ENCODE data around the gene C16orf54.
"Not testable (repeated sequence)": the region's sequence is repeated elsewhere in the genome, so short reads cannot be mapped to it uniquely, and the experiment has no call there.

C16orf54 gene

DNA sequence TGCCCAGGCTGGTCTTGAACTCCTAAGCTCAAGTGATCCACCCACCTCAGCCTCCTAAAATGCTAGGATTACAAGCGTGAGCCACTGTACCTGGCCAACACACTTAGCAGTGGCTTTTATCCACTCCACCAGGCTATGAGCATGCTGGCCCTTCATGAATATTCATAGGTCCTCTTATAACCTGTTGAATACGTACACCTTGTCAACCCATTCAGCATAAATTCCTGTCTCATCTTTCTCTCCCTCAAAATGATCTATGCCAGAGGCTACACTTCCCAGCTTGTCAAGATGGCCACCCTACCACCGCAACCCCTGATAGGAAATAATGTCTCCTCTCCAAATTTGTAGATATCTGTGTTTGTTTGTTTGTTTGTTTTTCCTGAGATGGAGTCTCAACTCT, 21.3 kb upstream of the C16orf54 start:
- no peak for DNase-seq

DNA sequence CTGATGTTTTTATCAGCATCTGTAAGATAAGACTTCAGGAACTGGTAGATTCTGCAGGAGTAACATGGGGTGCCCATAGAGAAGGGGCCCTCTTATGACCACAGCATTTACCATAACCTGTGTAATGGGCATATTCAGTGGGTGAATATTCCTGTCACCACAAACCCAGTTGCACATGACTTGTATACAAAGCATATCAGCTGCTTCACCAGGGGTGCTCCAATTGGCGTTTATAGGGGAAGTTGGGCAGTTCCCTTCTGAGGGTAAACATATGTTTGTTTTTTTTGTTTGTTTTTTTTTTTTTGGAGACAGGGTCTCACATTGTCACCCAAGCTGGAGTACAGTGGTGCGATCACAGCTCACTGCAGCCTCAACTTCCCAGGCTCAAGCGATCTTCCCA, 20.8 kb upstream of the C16orf54 start:
- DNase-seq, result no peak

DNA sequence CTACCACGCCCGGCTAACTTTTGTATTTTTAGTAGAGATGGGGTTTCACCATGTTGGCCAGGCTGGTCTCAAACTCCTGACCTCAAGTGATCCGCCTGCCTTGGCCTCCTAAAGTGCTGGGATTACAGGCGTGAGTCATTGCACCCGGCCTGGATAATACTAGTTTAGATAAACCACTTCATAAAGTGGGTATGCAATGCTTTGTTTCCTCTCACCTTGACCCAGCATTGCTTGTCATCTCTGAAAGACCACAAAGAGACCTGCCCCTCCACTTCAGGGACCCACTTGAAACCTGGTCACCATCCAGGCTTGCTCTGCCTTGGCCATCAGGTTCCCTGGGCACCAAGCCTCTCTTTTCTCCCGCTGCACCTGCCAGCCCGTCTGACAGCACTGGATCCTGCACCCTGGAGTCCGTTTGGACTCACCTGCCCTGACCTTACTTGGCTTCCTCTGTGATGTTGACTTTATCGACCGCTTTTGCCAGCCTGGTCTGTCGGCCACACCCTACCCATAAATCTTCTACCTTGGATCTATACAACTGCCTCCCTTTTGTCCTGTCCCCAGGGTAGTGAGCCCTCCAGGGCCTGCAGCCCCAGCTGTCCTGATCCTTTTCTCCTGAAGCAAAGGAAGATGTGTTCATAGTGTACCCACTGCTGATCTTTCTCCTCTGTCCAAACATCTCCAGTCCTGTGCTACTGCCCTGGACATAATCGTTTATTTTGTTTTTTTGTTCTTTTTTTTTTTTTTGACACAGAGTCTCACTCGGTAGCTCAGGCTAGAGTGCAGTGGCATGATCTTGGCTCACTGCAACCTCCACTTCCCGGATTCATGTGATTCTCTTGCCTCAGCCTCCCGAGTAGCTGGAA, 19.6 kb upstream of the C16orf54 start:
- no peak for DNase-seq

DNA sequence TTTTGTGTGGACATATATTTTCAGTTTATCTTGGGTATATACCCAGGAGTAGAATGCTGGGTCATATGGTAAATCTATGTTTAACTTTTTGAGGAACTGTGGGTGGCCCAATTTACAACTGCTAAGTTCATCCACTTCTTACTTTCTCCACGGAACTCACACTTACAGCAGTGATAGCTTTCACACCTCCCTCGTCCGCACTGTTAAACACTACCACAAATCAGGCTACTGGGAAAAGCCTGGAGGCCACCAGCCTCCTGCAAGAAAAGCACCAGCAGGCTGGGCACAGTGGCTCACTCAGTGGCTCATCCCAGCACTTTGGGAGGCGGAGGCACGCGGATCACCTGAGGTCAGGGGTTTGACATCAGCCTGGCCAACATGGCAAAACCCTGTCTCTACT, 17.5 kb upstream of the C16orf54 start:
- DNase-seq, result no peak

DNA sequence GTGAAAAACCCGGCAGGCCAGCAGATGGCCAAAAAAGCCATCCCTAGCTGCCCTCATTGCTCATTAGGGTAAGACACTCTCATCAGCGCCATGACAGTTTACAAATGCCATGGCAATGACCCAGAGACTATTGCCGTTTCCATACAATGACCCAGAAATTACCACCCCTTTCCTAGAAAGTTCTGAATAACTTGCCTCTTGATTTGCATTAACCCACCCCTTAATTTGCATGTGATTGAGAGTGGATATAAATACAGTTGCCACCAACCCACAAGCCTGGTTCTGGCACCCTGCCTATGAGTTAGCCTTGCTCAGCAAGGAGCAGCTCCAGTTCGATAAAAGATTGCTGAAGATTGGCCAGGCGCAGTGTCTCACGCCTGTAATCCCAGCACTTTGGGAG, 16.1 kb upstream of the C16orf54 start:
- DNase-seq, result no peak

DNA sequence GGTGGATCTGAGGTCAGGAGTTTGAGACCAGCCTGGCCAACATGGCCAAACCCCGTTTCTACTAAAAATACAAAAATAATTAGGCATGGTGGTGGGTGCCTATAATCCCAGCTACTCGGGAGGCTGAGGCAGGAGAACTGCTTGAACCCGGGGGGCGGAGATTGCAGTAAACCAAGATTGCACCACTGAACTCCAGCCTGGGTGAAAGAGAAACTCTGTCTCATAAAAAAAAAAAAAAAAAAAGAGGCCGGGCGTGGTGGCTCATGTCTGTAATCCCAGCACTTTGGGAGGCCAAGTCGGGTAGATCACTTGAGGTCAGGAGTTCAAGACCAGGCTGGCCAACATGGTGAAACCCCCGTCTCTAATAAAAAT, 15.5 kb upstream of the C16orf54 start:
- not testable (repeated sequence) for DNase-seq

DNA sequence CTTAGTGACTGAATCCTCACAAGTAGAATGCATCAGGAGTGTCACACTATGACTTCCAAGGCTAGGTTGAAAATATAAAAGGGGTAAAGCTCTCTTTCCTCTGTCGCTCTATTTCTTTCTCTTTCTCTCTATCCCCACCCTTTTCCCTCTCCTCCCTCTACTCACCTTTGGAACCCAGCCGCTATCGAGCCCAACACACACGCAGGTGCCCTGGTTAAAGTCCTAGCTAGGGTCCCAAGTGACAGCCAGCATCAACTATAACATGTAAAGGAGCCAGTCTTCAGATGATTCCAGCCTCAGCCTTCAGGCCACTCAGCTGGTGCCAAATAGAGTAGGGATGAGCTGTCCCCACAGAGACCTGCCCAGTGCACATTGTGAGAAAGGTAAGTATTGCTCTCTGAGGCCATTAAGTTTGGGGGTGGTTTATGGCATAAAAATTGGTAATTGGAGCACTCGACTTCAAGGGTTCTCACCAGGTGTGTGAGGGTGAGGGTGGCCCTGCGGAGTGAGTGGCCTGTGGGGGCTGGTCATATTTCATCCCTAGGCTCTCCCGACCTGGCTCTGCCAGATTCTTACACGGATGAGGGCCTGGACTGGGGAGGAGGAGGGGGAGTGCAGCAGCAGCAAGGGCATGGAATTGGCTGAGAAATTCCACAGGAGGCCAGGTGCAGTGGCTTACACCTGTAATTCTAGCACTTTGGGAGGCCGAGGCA, 14.9 kb upstream of the C16orf54 start:
- no peak for DNase-seq

DNA sequence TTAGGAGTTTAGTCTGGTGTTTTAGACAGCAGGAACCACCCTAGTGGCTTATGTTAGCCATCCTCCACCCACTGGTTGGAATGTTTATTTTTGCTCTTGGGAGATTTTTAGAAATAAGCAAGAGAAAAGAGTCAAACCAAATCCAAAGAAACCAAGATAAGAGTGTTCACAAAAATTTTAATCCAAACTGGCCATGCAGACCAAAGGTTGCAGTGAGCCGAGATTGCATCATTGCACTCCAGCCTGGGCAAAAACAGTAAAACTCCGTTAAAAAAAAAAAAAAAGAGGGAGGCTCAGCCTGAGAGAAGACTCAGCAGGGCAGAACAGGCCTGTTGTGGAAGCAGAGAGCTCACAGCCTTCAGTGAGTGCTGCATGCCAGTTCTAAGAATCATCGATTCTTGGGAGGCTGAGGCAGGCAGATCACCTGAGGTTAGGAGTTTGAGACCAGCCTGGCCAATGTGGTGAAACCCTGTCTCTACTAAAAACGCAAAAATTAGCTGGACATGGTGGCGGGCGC, 12.2 kb upstream of the C16orf54 start:
- DNase-seq, result no peak

DNA sequence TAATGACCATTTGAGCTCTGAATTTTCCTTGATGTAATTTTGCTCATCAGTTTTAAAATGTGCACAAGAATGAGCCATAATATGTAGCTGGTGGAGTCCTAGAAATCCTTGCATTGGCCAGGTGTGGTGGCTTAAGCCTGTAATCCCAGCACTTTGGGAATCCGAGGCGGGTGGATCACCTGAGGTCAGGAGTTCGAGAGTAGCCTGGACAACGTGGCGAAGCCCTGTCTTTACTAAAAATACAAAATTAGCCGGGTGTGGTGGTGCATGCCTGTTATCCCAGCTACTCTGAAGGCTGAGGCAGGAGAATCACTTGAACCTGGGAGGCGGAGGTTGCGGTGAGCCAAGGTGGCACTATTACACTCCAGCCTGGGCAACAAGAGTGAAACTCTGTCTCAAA, 11.3 kb upstream of the C16orf54 start:
- DNase-seq, result not testable (repeated sequence)

DNA sequence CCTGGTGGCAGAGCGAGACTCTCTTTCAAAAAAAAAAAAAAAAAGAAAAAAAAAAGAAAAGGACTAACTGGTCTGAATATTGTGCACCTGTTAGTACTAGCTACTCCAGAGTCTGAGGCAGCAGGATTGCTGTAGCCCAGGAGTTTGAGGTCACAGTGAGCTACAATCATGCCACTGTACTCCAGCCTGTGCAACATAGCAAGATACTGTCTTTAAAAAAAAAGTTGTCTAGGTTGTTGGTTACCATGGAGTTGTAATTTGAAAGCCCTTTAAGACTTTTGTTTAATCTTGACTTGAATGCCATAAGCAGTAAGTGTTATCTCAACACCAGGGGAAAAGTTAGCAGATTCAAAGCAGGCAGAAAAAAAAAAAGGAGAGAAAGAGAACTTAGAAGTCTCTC, 10.9 kb upstream of the C16orf54 start:
- no peak for DNase-seq

DNA sequence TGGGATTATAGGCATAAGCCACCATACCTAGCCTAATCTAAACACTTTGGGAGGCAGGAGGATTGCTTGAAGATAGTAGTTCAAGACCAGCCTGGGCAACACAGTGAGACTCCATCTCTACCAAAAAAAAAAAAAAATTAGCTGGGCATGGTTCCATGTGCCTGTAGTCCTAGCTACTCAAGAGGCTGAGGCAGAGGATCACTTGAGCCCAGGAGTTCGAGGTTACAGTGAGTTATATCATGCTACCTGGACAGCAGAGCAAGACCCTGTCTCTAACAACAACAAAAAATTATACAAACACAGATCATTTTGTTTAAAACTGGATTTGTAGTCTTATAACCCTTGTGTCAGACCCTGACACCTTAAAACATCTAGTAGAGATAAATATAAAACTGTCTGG, 7.7 kb upstream of the C16orf54 start:
- no peak for DNase-seq

DNA sequence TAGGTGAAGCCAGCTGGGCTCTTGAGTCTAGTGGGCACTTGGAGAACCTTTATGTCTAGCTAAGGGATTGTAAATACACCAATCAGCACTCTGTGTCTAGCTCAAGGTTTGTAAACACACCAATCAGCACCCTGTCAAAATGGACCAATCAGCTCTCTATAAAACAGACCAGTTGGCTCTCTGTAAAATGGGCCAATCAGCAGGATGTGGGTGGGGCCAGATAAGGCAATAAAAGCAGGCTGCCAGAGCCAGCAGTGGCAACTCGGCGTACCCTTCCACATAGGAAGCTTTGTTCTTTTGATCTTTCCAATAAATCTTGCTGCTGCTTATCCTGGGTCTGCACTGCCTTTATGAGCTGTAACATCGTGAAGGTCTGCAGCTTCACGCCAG, 3.0 kb upstream of the C16orf54 start:
- DNase-seq, result not testable (repeated sequence)

DNA sequence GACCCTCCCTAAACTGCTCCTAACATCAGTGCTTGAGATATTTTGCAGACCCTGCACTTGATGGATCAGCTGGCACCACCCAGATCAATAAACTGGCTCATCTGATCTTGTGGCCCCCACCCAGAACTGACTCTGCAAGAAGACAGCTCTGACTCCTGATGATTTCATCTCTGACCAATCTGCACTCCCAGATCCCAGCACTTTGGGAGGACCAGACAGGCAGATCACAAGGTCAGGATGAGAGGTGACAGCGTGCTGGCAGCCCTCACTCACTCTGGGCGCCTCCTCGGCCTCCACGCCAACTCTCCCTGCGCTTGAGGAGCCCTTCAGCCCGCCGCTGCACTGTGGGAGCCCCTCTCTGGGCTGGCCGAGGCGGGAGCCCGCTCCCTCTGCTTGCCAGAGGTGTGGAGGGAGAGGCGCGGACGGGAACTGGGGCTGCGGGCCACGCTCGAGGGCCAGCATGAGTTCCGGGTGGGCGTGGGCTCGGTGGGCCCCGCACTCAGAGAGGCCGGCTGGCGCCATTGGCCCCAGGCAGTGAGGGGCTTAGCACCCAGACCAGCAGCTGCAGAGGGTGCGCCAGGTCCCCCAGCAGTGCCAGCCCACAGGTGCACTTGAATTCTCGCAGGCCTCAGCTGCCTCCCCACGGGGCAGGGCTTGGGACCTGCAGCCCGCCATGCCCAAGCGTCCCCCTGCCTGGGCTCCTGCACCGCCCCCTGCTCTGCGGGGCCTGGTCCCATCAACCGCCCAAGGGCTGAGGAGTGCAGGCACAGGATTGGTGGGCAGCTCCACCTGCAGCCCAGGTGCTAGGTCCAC, 2.4 kb upstream of the C16orf54 start:
- no peak for DNase-seq

DNA sequence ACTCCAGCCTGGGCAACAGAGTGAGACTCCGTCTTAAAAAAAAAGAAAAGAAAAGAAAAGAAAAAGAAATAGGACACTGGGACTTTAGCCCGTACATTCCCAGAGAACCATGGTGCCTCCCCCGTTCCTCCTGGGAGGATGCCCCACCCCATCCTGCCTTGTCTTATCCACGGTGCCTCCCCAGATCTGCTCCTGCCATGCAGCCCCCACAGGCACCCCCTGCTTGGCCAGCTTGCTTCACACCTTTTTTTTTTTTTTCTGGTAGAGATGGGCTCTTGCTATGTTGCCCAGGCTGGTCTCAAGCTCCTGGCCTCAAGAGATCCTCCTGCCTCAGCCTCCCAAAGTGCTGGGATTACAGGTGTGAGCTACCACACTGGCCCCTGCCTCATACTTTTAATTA, 728 bp upstream of the C16orf54 start:
- not testable (repeated sequence) for DNase-seq

DNA sequence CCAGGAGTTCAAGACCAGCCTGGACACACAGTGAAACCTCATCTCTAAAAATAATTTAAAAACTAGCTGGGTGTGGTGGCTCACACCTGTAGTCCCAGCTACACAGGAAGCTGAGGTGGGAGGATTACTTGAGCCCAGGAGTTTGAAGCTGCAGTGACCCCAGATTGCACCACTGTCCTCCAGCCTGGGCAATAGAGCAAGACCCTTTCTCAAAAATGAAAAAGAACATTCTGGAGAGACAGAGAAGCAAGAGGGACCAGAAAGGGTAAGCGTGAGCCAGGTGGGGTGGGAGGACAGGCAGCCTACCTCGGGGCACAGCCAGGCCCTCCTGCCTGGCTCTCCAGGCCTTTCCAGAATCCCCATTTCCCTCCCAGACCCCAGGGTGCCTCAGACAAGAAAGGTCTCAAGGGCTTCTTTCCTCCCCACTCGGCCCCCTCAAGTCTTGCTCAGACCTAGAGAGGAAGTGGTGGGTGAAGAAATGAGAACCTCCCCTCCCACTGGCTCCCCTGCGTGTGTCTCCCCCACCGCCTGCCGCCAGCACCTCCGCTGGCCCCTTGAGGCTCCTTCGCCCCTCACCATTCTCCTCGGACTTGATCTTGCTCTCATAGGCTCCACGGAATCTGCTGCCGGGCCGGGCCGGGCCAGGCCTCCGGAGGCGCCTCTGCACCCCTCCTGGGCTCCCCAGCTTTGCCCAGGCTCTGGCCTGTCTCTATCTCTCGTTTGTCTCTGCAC, 503 bp downstream of the C16orf54 start:
- DNase-seq, result peak; percentile 35

DNA sequence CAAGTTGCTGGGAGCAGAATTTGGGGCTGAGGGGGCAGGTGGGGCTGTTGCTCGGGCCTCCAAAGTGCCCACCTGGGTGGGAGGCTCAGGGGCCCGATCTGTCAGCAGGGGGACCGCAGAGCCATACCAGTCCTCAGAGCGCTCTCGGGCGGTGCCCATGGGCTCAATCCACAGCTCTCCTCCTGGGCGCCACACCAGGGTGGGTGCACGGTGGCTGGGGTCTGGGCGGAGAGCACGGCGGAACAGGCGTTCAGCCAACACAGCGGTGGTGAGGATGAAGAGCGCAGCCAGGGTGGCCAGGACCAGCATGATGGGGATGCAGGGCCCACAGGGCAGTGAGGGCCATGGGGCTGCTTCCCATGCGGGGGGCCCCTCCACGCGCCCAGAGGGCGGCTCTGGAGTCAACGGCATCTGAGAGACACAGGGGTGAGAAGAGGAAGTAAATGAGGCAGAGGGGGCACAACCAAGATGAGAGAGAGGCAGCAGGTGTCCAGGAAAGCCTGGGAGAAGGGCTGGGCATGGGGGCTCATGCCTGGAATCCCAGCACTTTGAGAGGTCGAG, 1.2 kb downstream of the C16orf54 start:
- no peak for DNase-seq

DNA sequence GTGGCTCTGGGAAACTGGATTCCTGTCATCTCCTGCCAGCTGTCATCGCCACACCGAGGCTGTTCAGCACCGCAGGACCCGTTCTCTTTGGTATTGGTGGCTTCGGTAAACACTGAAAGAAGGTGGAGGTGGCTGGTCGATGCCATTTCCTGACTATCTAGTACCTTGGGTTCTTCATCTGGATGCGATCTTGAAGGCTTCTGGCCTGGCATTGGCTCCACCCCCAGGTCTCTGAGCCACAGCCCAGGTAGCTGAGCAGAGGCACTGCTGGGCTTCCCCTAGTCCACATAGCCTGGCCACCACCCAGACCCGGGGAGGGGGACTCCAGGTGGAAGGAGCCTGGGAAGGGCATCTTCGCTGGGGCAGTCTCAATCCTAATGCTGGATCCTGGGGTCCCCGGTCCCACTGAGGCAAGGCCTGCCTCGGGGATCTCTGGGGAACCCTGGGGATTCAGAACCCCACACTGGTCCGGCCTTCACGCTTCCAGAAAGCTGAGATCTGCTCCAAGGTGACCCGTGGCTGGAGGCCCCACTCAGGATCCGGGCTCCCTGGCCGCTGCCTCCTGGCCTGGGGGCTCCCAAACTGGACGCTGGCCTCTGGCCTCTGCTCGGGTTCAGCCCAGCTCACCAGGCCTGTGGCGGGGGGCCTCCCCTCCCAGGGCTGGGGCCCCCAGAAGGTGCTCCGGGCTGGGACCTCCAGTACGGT, 1.8 kb downstream of the C16orf54 start:
- no peak for DNase-seq

DNA sequence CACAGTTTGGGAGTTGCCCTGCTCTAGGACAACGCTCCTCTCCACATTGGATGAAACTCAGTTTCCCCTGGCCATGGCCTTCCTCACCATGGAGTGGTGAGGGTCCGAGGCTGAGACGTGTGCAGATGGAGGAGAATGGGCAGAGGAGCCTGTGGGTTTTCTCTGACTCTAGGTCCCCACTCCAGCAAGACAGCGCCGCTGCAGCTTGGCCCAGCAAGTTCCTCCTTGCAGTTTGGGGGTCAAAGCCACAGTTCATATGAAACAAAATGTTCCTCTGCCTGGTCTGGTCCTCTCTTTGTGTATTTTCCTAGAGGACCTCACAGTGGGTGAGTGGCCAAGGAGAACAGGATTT, 2.3 kb downstream of the C16orf54 start:
- no peak for DNase-seq

DNA sequence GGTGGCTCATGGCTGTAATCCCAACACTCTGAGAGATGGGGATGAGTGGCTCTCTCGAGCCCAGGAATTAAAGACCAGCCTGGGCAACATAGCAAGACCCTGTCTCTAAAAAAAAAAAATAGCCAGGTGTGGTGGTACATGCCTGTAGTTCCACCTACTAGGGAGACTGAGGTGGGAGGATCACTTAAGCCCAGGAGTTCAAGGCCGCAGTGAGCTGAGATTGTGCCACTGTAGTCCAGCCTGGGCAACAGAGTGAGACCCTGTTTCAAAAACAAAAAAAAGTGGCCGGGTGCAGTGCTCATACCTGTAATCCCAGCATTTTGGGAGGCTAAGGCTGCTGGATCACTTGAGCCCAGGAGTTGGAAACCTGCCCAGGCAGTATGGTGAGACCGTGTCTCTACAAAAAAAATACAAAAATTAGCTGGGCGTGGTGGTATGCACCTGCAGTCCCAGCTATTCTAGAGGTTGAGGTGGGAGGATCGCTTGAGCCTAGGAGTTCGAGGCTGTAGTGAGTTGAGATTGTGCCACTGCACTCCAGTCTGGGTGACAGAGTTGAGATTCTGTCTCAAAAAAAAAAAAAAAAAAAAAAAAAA, 3.0 kb downstream of the C16orf54 start:
- DNase-seq, result no peak

DNA sequence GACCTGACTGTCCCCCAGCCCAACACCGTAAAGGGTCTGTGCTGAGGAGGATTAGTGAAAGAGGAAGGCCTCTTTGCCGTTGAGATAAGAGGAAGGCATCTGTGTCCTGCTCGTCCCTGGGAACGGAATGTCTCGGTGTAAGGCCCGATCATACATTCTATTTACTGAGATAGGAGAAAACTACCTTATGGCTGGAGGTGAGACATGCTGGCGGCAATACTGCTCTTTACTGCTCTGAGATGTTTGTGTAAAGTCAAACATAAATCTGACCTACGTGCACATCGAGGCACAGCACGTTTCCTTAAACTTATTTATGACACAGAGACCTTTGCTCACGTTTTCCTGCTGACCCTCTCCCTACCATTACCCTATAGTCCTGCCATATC, 5.2 kb downstream of the C16orf54 start:
- DNase-seq, result not testable (repeated sequence)

DNA sequence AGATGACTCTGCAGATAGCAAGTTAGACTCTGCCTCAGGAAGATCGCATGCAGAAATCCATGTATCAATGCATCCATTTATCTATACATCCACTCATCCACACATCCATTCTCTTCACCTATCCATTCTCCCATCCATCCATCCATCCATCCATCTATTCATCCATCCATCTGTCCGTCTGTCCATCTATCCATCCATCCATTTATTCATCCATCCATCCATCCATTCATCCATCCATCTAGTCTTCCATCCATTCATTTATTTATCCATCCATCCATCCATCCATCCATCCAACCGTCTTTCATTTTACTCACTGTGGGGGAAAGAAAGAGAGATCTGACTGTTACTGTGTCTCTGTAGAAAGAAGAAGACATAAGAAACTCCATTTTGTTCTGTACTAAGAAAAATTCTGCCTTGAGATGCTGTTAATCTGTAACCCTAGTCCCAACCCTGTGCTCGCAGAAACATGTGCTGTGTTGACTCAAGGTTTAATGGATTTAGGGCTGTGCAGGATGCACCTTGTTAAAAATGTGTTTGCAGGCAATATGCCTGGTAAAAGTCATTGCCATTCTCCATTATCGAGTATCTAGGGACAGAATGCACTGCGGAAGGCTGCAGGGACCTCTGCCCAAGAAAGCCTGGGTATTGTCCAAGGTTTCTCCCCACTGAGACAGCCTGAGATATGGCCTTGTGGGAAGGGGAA, 5.7 kb downstream of the C16orf54 start:
- DNase-seq, result not testable (repeated sequence)

Measured in activated gamma-delta T cell (primary cell).